ENCODE data around the gene TRPM7.

GRCh38 chr15:50546566-50546965 is 140.0 kb downstream of the TRPM7 start, which contains the start of gene USP50:
- TF ChIP-seq POLR2A (IDR thresholded peaks at IDR 0.05) = no peak
- TF ChIP-seq CTCF (IDR thresholded peaks at IDR 0.05) = no peak

All from lower leg skin (tissue), 3 donors.